GM12878 (cell line): ENCODE measurements around the gene MXRA8. TPM values are rescaled to one million over a fixed set of nuclear protein-coding genes. Genes with fewer than 3 reads are reported as not detected.

ENCODE experiments used
- ATAC-seq: fragments of 200-7000 bp; cut with Tn5 transposase; 3 replicates; pipeline ENCODE4 v1.9.1; 2020; ENCODE audit warnings: mild to moderate bottlenecking, moderate library complexity
- BruUV-seq: library from RNA; stranded (reverse); fragments of 400-500 nt; replicated peaks from 2 replicates; lab custom pipeline; 2021; lab: Mats Ljungman, UMichigan
- CTCF ChIA-PET: fragments of 300-600 bp; sonication (Branson Sonifier 250); formaldehyde crosslinking; extraction: SDS; loops from one replicate; lab custom pipeline; 2021; ENCODE audit warnings: inconsistent platforms; lab: Yijun Ruan, JAX
- POLR2A ChIA-PET: fragments of 350-600 bp; formaldehyde crosslinking; extraction: SDS; loops from one replicate; lab custom pipeline; 2021; ENCODE audit warnings: inconsistent platforms; lab: Charles Lee
- RAD21 ChIA-PET: fragments of 300-600 bp; sonication (Branson Sonifier 250); formaldehyde crosslinking; loops from one replicate; lab custom pipeline; 2023; ENCODE audit warnings: antibody characterized with exemption; ENCODE audit not compliant: unreplicated experiment; lab: Charles Lee
- SMC1A ChIA-PET: fragments of 300-600 bp; sonication (Branson Sonifier 250); formaldehyde crosslinking; loops from one replicate; lab custom pipeline; 2023; ENCODE audit not compliant: unreplicated experiment, uncharacterized antibody; lab: Charles Lee
- DNase-seq: peaks from one replicate; pipeline ENCODE4 v3.0.0-alpha.2; 2011; ENCODE audit warnings: low read depth, low spot score
- FAIRE-seq: peaks from 3 replicates; lab custom pipeline; 2011; peaks lifted over from hg19 to GRCh38; lab: Jason Lieb, UNC
- H2AFZ ChIP-seq: 2 replicates; pipeline ENCODE4 v1.6.0; 2011; ENCODE audit warnings: low read depth, low read length, control low read depth; ENCODE audit not compliant: control insufficient read depth
- H3K27ac ChIP-seq: 2 replicates; pipeline ENCODE4 v1.5.1; 2011; ENCODE audit warnings: control low read depth; ENCODE audit not compliant: control insufficient read depth, insufficient read depth
- H3K27me3 ChIP-seq, 2 experiments: replicated peaks in 1 of 2; 2 replicates each; pipeline versions ENCODE4 v1.6.0 to v1.6.1; 2011; ENCODE audit warnings: low read length in 1 of 2; ENCODE audit not compliant: control insufficient read depth in 2 of 2, insufficient read depth in 2 of 2
- H3K36me3 ChIP-seq, 2 experiments: 2 replicates each; pipeline ENCODE4 v1.5.1; 2011; ENCODE audit warnings: low read length in 1 of 2; ENCODE audit not compliant: control insufficient read depth in 2 of 2, insufficient read depth in 2 of 2
- H3K4me1 ChIP-seq: 2 replicates; pipeline ENCODE4 v1.6.1; 2011; ENCODE audit warnings: mild to moderate bottlenecking, low read length, moderate library complexity, mixed read lengths; ENCODE audit not compliant: control insufficient read depth, insufficient read depth
- H3K4me2 ChIP-seq: 2 replicates; pipeline ENCODE4 v1.6.0; 2011; ENCODE audit warnings: control low read depth; ENCODE audit not compliant: control insufficient read depth, insufficient read depth
- H3K4me3 ChIP-seq: fragments of 200-600 bp; sonication (generic); 2 replicates; pipeline ENCODE4 v1.5.1; 2016
- H3K79me2 ChIP-seq: 2 replicates; pipeline ENCODE4 v1.6.0; 2011; ENCODE audit warnings: low read length; ENCODE audit not compliant: control insufficient read depth, insufficient read depth
- H3K9ac ChIP-seq: 2 replicates; pipeline ENCODE4 v1.8.0; 2011; ENCODE audit warnings: low read length, control low read depth, mixed read lengths; ENCODE audit not compliant: control insufficient read depth, insufficient read depth
- H3K9me3 ChIP-seq: replicated peaks from 3 replicates; pipeline ENCODE4 v1.5.1; 2011; ENCODE audit warnings: mild to moderate bottlenecking, low read length; ENCODE audit not compliant: control insufficient read depth, insufficient read depth
- H4K20me1 ChIP-seq: 2 replicates; pipeline ENCODE4 v1.6.0; 2011; ENCODE audit not compliant: control insufficient read depth, insufficient read depth
- CREB1 ChIP-seq: IDR thresholded peaks from 2 replicates; pipeline ENCODE4 v1.6.1; 2012; ENCODE audit warnings: low read depth, mild to moderate bottlenecking, inconsistent platforms
- EGR1 ChIP-seq, 2 experiments: IDR thresholded peaks; 1 replicate in 1 of 2; 2 replicates in 1 of 2; pipeline ENCODE4 v1.6.1; 2011 to 2012; ENCODE audit warnings: low read depth in 2 of 2, low read length in 2 of 2, borderline replicate concordance in 1 of 2, mild to moderate bottlenecking in 1 of 2, moderate library complexity in 1 of 2
- GATAD2B ChIP-seq: fragments of 450-650 bp; conservative IDR thresholded peaks from 2 replicates; pipeline ENCODE4 v1.6.1; 2017; ENCODE audit warnings: low read depth, mild to moderate bottlenecking, moderate library complexity
- IKZF1 ChIP-seq: fragments of 450-650 bp; conservative IDR thresholded peaks from 2 replicates; pipeline ENCODE4 v1.6.1; 2017; ENCODE audit warnings: antibody characterized with exemption, mild to moderate bottlenecking
- KAT2A ChIP-seq: conservative IDR thresholded peaks from 2 replicates; pipeline ENCODE4 v1.6.1; 2011; ENCODE audit warnings: low read depth, low read length; ENCODE audit not compliant: control insufficient read depth
- NR2F1 ChIP-seq: fragments of 450-650 bp; conservative IDR thresholded peaks from 2 replicates; pipeline ENCODE4 v1.6.1; 2017; ENCODE audit warnings: mild to moderate bottlenecking
- POLR2AphosphoS5 ChIP-seq: IDR thresholded peaks from 2 replicates; pipeline ENCODE4 v1.6.1; 2011; ENCODE audit warnings: mild to moderate bottlenecking, low read length, inconsistent platforms
- SMAD5 ChIP-seq: IDR thresholded peaks from 2 replicates; pipeline ENCODE4 v1.6.1; 2016; ENCODE audit warnings: antibody characterized with exemption, low read depth
- ZNF207 ChIP-seq: fragments of 450-650 bp; IDR thresholded peaks from 2 replicates; pipeline ENCODE4 v1.6.1; 2014; ENCODE audit warnings: antibody characterized with exemption, mild to moderate bottlenecking, borderline replicate concordance
- WGBS: methylation state at CpG from one replicate; pipeline ENCODE4 v1.1.6; 2016; ENCODE audit warnings: low lambda C conversion rate; ENCODE audit not compliant: insufficient replicate concordance, insufficient coverage; ENCODE audit errors: missing lambda C conversion rate; 5-methylcytosine and 5-hydroxymethylcytosine counted together
- in situ Hi-C: fragments of 300-500 bp; cut with MboI; formaldehyde crosslinking; loops from 9 replicates; pipeline ENCODE4 v1.14.3; 2018; ENCODE audit warnings: mixed read lengths
- intact Hi-C: fragments of 100-400 bp; cut with micrococcal nuclease; formaldehyde crosslinking; loops from one replicate; pipeline ENCODE4 v1.14.2; 2022; ENCODE audit not compliant: unreplicated experiment
- polyA plus RNA-seq, 11 experiments: library from polyadenylated mRNA; depleted of rRNA in 4 of 11; unstranded in 6 of 11; stranded (reverse) in 5 of 11; fragments of >200 nt; fragmentation: Nextera tagmentation in 4 of 11; fragmentation: Illumina TruSeq in 1 of 11; extraction: Ambion mirVana in 4 of 11; extraction: Trizol in 1 of 11; gene quantifications; 1 replicate in 1 of 11; 2 replicates in 10 of 11; pipeline versions ENCODE4 v1.2.1 to v1.2.3, GENCODE V29; 2011 to 2016; ENCODE audit warnings: inconsistent platforms in 2 of 11, missing spikeins in 2 of 11, low read depth in 1 of 11
- total RNA-seq, 4 experiments: library from RNA; depleted of rRNA in 3 of 4; stranded (reverse); fragments of >200 nt in 3 of 4; fragmentation: Illumina TruSeq in 1 of 4; extraction: Trizol in 1 of 4; gene quantifications; 2 replicates each; pipeline versions ENCODE4 v1.2.1 to v1.2.3, GENCODE V29; 2013 to 2021
- TF ChIP-seq, protein P1 (sequence below): fragments of 450-650 bp; conservative IDR thresholded peaks from 2 replicates; pipeline ENCODE4 v1.6.1; 2017; ENCODE audit warnings: mild to moderate bottlenecking, moderate library complexity

Gene MXRA8
- total and polyA plus RNA-seq, 10 of the 15 experiments (the other 5 are each of a cell fraction or from before 2014, with no cell fraction given) = 0.11 to 0.54 (median 0.21) TPM; not detected in 6

DNA sequence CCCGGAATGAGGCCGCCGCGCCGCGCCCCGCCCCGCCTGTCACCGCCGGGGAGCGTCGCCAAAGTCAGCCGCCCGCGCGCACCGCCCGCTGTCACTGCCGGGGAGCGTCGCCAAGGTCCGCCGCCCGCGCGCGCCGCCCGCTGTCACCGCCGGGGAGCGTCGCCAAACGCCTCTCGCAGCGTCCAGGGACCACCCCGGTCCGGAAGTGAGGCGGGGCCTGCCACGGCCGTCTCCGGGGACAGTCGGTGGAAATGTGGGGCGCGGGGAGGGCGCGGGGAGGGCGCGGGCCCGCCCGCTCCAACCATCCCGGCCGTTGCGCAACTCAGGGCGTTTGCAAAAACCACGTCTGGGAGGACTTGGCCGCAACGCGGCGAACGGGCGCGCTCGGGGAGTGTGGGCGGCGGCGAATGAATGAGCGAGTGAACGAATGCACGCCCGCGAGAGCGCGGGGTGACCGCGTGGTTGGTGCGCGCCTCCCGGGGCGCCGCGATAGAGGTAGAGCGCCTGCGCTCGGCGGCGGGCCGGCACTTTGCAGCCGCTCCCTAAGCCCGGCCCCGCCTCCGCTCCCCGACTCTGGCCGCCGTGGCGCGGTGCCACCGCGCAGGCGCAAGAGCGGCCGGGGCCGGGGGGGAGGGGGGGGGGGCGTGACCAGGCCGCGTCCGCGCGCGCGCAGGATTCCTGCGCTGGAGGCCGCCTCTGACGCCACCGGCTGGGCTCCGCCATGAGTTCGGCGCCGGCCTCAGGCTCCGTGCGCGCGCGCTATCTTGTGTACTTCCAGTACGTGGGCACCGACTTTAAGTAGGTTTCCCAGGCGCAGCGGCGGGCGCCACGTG, 50.2 kb downstream of the MXRA8 start, which contains the start of the genes ACAP3 and PUSL1 (continued):
- TF ChIP-seq CREB1 (peak; percentile 66), ZNF207 (peak; percentile 95), SMAD5 (no peak), KAT2A (no peak), IKZF1 (peak; percentile 33)
- TF ChIP-seq, protein P1, sequence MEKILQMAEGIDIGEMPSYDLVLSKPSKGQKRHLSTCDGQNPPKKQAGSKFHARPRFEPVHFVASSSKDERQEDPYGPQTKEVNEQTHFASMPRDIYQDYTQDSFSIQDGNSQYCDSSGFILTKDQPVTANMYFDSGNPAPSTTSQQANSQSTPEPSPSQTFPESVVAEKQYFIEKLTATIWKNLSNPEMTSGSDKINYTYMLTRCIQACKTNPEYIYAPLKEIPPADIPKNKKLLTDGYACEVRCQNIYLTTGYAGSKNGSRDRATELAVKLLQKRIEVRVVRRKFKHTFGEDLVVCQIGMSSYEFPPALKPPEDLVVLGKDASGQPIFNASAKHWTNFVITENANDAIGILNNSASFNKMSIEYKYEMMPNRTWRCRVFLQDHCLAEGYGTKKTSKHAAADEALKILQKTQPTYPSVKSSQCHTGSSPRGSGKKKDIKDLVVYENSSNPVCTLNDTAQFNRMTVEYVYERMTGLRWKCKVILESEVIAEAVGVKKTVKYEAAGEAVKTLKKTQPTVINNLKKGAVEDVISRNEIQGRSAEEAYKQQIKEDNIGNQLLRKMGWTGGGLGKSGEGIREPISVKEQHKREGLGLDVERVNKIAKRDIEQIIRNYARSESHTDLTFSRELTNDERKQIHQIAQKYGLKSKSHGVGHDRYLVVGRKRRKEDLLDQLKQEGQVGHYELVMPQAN = peak; percentile 39

DNA sequence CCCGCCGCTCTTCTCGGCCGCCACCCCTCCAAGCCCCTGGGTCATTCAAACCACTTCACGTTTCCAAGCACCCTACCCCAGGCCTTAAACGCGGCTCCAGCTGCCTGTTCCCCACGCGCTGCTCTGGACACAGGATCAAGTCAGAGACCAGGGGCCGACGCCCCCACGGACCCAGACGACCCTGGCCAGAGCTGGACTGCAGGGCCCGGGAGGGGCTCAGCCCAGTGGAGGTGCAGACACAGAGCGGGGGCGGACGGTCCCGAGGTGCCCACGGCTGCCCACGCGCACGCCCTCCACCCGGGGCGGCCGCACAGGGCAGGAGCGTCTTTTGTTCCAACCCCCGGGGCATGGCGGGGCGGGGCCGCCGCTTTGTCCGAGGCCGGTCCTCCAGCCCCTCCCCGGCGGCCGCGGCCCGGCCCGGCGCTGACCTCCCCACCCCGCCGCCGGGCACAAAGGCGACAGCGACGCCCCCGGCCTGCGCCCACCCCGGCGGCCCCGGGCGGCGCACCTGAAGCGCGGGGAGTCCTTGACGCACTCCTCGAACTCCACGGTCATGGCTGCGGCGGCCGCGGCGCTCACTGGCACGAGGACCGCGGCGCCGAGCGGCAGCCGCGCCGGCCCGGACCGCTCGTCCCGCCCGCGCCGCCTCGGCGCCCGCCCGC, 51.0 kb downstream of the MXRA8 start:
- Histone ChIP-seq H3K9me3 (no peaks in the 10 kb centered on the region), H3K4me2 (peak overlapping the region; percentile 99), H3K79me2 (peaks cover 26% of the 10 kb centered on the region), H3K27ac (peak overlapping the region; percentile 39; the same call in 1 of the 2 replicates), H2AFZ (peak overlapping the region; percentile 29), H3K9ac (peak overlapping the region; percentile 75), H4K20me1 (no peaks in the 10 kb centered on the region), H3K4me1 (peaks cover 27% of the 10 kb centered on the region), H3K27me3 (no peaks in the 10 kb centered on the region), H3K4me3 (peak overlapping the region; percentile 84), H3K36me3 (peaks cover 0 to 9% of the 10 kb centered on the region in 2 experiments; a peak in 3 of 4 replicates)
- ATAC-seq = no peak
- intact Hi-C loops = loop anchor here (5.0 kb wide), 1 partner anchor 190 kb away; the partner anchor contains the start of gene C1orf159
- in situ Hi-C loops = no loop called here
- ChIA-PET POLR2A (interaction anchor here (0.6 kb wide), 1 partner anchor 76 kb away, joined by 3 read pairs; no protein-coding TSS in a partner anchor), CTCF (interaction anchor here (1.0 kb wide), 1 partner anchor 198 kb away, joined by 3 read pairs; no protein-coding TSS in a partner anchor), RAD21 (no interaction called here), SMC1A (no interaction called here)
- TF ChIP-seq GATAD2B = peak; percentile 19
- TF ChIP-seq NR2F1 = peak; percentile 51
- peak in 1 of 2 experiments; percentile 63; a peak in 1 of 3 replicates for TF ChIP-seq EGR1 (IDR thresholded peaks at IDR 0.05; ENCODE audit: borderline replicate concordance in 1 of 2, low read depth in 2 of 2, low read length in 2 of 2)
- TF ChIP-seq ZNF207 = no peak
- TF ChIP-seq, protein P1 = peak; percentile 28; the same call in 1 of the 2 replicates
- no peak for TF ChIP-seq POLR2AphosphoS5
- 0% methylated on average over 32 of the region's 83 CpGs for WGBS
- no peak for FAIRE-seq
- BruUV-seq = no TSS peak
- no peak for DNase-seq
